Measurements from ENCODE around the gene FXYD2. TPM values are rescaled to one million over a fixed set of nuclear protein-coding genes. Genes with fewer than 3 reads are reported as not detected.
"Not testable (repeated sequence)": the region's sequence is repeated elsewhere in the genome, so short reads cannot be mapped to it uniquely, and the experiment has no call there.

FXYD2 gene
- total RNA-seq, result 1 to 10 TPM; 3.6 to 4.5 TPM
- long read RNA-seq, donor 1, result 0 reads
- long read RNA-seq, donor 2, partial matches to known transcripts, result 0 of 4 reads
- long read RNA-seq, donor 2, other reads (novel, unspliced or antisense), result 1 of 4 reads

DNA sequence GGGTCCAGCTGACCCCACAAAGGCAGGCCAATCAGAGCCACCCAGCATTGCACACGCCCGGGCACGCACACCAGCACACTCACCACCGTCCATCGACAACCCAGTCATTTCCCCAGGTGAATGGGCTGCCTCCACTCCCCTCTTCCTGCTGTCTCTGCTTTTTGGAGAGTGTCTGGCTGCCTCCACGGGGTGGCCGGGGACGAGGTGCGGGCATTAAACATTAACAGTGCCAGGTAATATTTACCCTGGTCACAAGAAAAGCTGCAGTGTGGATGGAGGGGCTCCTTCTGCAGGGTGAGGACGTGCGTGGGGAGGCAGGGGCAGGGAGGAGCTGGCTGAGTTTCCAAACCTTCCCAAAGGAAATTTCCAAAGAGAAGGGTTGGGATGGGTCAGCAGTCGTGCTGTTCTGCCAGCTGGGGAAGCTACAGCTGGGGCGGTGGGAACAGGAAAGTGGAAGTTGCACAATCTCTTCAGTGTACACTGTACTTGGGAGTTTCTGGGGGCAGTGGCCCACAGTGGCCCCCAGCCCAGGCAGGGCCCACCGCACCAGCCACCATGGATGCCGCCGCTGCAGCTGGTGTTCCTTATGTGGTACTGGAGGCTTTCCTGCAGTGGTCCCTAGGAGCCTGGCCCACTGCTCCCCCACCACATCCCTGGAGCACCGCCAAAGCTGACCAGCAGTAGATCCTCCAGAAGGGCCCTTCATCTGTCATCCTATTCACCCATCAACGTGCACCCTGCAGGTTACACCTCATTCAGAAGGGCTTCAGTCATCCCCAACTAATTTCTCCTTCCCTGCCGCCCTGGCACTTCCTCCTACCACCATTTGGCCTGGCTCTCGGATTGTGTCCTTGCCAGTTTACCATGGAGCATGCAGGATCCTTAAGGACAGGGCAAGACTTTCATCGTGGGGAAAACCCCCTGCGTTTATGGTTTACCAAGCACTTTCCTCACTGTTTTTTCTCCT, at the start of gene FXYD2:
Gene FXYD2, minus strand, starts transcription at position 174 of the 967 bp plus-strand sequence. Its CDS starts 66 bp downstream, at position 108.
- intact Hi-C loops (cut with DNase I), result no loop called here
- peak; percentile 86 for DNase-seq (ENCODE audit: low spot score)

DNA sequence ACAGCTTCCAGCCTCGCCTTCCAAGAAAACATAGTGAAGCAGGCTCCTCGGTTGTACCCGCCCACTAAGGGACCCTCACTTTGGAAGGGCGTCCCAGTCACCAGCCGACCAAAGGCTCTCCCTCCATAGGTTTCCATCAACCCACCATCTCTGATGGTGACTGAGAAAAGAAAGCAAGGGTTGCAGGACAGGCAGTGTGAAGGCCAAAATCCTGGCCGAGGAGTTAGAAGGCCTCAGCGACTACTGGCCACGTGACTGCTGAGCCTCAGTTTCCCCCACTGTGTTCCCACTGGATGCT, 49.2 kb upstream of the FXYD2 start:
- intact Hi-C loops (cut with DNase I), result no loop called here
- peak; percentile 38 for DNase-seq (ENCODE audit: low spot score)

DNA sequence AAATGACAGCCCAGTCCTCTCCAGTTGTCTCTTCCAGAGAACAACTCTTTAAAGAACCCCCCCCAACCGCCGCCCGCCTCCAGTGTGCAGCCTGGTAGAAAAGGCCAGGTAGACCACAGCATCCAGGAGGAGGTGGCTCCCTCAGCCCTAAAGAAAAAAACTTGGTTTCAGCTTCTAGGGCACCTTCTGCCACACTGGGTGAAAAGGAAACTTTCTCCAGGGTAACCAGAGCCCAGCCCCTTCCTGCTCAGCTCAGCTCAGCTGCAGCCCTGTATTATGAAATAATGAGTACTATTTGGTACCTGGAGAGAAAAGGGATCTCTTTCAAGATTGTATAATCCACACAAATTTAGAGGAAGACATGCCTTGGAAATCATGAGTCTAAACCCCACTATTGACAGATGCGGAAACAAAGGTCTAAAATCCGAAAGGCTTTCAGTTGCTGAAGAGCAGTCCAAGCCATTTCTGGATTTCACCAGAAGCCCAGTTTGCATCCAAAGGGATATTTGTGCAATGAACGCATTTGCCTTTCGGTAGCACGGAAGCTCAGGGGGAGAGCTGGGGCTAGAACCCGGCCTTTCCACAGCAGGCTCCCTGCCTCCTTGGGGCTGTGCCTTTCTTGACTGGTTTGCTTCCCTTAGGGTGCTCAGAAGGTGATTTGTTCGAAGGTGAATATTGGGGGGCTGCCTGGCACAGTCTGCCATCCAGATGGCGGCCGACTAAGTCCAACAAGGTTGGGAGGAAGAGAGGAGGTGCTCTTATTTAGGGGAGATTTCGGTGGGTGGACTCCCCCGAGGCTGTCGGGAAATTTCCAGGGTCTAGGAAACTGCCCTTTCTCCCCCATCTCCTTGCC, 48.7 kb upstream of the FXYD2 start:
- peak; percentile 44 for DNase-seq (ENCODE audit: low spot score)

DNA sequence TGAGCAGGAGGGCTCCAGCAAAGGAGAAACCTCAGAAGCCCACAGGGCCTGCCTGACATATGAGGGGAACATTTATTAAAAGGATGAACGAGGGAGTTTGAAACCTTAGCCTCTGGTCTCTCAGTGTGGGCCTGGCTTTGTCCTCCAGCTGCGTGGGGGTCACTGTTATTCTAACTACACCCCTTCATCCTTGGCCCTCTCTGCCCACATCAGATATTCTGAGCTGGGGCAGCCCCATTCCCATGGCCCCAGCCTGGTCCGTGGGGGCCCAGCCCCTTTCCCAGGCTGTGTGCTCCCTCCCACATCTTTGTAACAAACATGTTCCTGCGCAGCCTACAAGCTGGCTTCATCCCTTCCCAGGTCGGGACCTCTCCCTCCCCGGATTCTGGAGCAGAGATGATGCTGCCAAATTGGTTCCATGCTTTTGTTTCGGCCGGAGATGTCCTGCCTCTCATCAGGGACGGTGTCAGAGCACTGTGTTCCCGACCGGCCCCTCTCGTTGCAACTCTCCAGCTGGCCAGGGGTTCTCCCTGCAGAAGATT, 47.9 kb upstream of the FXYD2 start:
- intact Hi-C loops (cut with DNase I), result no loop called here
- DNase-seq (ENCODE audit: low spot score), result peak; percentile 65

More for the DNA sequence above, 48.7 kb upstream of the FXYD2 start:
- intact Hi-C loops (cut with DNase I), result no loop called here

DNA sequence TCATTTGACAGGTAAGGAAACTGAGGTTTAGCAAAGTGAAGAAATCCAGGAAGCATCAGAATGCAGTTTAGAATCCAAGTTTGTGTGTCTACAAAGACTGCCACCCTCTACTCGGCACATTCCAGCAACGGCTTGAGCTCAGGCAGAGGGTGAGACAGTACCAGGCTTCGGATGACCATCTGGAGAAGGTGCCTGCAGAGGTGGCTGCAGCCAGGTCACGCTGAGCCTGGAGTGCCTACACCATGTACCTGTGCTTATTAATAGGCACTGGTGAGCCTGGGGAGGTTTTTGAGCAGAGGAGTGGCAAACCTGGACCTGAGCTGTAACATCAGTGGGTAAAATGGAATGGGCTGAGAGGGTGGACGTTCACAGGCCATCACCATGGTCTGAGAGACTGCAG, 47.2 kb upstream of the FXYD2 start:
- intact Hi-C loops (cut with DNase I), result no loop called here
- DNase-seq (ENCODE audit: low spot score), result no peak

DNA sequence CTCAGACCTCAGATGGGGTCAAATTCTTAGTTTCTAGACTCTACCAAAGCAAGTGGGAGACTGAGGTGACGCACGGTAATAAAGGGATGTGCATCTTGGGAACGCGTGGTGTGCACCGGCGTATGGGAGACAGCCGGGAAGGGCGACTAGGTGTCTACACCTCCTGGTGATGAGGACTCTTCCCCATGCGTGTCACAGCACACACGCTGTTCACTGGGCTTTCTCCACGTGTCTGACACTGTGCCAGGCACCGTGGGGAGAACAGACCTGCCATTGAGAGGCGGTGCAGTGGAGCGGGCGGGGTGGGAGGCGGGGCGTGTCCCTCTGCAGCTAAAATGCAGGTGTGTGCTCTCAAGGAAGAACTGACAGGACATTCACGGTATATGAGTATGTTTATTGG, 46.6 kb upstream of the FXYD2 start:
- intact Hi-C loops (cut with DNase I), result no loop called here
- DNase-seq (ENCODE audit: low spot score), result peak; percentile 67

DNA sequence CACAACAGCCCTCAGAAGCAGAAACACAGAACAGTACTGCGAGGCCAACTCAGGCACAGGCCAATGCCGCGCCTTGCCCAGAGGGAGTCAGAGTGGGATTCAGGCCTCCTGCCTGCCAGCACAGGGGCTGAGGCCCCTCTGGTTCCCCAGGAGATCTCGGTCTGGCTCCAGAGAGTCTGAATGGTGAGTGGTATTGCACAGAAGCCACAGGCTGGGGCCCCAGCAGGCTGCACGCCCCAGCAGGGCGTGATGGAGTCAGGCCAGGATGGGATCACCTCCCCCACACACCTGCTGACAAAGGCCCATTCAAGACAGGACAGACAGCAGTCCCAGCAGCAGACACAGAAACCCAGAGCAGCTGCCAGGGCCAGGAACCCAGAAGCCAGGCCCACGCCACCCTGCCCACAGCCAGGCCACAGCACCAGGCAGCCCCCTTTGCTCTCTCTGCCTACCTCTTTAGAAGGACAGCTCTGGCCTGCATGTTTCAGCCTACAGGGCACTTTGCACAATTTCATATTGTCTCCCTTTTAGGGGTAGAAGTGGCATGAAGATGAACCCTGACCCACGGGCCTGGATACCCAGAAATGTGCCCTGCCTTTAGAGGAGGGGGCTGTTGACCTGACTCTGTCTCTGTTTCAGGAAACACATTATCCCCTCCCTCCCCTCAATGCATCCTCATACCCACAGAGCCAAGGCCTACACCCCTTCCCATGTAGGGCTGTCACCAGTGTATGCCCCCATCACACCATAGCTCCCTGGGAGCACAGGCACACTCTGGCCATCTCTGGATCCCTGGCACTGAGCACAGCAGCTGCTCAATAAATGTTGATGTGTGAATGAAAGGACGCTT, 45.8 kb upstream of the FXYD2 start:
- DNase-seq (ENCODE audit: low spot score), result peak; percentile 76
- intact Hi-C loops (cut with DNase I), result no loop called here

DNA sequence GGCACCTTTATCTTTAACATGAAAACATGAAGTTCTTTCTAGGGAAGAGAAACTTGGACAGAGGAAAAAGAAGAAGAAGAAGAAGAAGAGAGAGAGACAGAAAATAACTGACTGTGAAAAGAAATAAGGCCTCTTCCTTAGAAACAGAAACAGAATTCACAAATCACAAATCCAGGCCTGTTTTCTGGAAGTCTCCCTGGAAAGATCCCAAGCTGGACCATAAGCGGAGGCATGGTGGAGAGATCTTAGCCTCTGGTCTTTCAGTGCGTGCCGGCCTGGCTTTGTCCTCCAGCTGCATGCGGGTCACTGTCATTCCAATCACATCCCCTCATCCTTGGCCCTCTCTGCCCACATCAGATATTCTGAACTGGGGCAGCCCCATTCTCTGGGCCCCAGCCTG, 45.1 kb upstream of the FXYD2 start:
- DNase-seq (ENCODE audit: low spot score), result no peak
- intact Hi-C loops (cut with DNase I), result no loop called here

DNA sequence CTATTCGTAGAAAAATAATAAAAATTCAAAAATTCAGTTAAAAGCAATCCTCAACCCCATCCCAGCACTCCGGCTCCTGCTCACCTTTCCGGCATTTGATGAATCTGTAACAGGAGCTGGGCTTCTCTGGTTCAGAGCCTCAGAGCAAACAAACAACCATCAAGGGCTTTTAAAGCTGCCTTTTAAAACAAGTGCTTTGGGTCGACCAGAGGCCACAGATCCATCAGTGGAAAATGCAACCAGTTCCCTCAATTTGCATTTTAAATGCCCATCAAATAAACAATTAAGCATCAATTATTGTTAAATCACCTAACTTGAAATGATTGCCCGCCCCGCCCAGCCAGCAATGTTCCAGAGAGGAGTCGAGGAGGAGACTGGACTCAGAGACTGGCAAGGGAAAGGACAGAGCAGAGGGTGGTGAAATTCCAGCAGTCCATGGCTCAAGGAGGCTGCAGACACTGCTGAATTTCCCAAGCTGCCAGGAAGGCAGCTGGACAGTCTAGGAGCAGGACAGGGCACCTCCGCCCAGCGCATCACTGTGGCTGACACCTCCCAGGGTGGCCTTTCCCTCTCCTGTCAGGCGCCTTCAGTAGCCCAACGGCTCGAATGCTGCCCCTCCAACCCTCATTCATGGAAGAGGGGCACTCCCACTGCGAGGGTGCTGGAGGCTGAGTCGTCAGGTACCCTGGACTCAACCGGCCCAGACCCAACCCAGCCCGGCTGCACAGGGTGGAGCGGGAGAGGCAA, 44.4 kb upstream of the FXYD2 start:
- DNase-seq (ENCODE audit: low spot score), result peak; percentile 78
- intact Hi-C loops (cut with DNase I), result no loop called here

DNA sequence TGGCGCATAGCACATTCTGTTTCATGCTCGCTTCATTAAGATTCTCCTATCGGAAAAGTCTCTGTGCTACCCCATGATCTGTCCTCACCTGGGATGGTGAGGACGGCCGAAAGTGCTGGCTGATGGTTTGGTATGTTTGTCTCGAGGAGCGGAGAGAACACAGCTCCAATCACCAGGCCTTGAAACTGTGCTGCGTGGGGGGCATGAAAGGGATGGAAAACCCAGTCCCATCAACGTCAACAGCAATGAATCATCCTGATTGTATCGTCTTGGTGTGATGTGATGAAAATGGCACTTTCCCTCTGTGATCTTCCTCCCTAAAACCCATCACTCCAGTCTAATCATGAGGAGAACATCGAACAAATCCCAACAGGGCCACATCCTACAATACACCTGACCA, 43.5 kb upstream of the FXYD2 start:
- DNase-seq (ENCODE audit: low spot score), result no peak
- intact Hi-C loops (cut with DNase I), result no loop called here

DNA sequence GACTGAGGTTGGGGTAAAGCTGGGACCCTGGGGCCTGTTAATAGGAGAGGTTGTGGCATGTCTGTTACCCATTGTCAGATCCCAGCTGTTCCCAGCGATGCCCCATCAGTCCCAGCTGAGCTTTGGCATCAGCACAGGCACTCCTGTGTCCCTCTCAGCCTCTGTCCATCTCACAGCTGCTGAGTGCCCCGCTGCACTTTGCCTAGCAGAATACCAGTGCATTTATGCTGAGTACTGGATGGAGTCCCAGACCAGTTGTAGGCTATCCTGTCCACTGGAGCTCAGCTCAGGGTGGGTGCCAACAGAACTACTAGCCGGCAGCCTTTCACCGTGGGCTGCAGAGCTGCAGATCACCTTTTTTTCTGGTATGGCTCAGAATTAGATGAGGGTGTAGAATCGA, 42.0 kb upstream of the FXYD2 start:
- intact Hi-C loops (cut with DNase I), result no loop called here
- DNase-seq (ENCODE audit: low spot score), result peak; percentile 48

DNA sequence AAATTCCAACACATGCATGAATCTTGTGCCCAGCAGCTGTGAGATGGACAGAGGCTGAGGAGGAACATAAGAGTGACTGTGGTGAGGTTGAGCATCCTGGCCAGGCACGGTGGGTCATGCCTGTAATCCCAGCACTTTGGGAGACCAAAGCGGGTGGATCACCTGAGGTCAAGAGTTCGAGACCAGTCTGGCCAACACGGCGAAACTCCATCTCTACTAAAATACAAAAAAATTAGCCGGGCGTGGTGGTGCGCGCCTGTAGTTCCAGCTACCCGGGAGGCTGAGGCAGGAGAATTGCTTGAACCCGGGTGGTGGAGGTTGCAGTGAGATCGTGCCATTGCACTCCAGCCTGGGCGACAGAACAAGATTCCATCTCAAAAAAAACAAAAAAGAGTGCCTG, 41.0 kb upstream of the FXYD2 start:
- DNase-seq (ENCODE audit: low spot score), result peak; percentile 62
- intact Hi-C loops (cut with DNase I), result not testable (repeated sequence)

DNA sequence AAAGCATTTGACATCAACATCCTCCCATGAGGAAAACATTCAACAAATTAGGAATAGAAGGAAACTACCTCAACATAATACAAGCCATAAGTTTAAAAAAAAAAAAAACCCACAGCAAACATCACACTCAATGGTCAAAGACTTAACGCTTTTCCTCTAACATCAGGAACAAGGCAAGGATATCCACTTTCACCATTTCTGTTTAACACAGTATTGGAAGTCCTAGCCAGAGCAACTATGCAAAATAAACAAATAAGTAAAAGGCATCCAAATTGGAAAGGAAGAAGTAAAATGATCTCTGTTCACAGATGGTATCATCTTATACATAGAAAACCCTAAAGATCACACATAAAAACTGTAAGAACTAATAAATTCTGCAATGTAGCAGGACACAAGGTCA, 38.8 kb upstream of the FXYD2 start:
- intact Hi-C loops (cut with DNase I), result no loop called here
- no peak for DNase-seq (ENCODE audit: low spot score)

DNA sequence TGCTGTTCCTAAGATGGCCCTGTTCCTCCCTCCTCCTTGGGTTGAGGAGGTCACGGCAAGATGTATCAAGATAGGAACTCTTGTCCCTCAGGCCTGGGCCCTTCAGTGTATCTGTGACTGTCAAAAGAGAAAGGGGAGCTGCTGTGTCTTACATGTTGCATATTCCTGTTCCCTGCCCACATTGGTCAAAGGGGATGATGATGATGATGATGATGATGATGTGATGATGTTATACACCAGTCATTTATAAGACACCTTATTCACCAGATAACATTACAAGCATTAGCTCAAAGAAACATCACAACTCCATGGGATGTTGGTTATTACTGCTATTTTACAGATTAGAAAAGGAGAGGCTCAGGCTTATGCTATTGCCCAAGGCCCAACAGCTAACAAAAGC, 38.2 kb upstream of the FXYD2 start:
- intact Hi-C loops (cut with DNase I), result no loop called here
- DNase-seq (ENCODE audit: low spot score), result no peak

DNA sequence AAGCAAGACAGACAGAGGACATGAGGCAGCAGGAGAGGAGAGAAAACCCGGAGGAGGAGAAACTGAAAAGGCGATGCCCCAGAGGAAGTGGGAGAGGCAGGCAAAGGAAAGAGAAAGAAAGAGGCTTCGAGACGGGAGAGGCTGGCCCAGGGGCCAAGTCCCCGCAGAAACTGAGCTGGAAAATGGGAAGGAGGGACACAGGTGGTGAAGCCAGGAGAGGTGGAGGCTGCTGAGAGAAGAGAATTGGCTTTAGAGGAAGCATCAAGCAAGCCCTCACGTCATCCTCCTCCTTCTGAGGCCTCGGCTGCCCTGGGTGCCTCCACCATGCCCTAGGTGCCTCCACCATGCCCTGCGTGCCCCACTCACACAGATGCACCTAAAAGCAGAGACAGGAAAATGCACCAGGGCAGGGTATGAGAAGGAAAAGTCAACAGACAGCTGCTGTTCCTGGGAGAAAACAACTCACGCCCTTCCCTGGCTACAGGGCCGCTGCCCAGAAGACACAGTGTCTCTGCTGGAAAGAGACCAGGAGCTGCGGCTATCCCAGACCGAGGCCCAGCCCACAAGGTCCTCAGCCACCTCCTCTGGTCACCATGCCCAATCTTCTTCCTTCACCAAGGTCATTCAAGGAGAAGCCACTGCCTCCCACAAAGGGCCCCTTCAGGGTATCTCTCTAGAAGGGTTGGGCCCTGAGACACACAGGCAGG, 37.6 kb upstream of the FXYD2 start:
- intact Hi-C loops (cut with DNase I), result no loop called here
- DNase-seq (ENCODE audit: low spot score), result peak; percentile 79

DNA sequence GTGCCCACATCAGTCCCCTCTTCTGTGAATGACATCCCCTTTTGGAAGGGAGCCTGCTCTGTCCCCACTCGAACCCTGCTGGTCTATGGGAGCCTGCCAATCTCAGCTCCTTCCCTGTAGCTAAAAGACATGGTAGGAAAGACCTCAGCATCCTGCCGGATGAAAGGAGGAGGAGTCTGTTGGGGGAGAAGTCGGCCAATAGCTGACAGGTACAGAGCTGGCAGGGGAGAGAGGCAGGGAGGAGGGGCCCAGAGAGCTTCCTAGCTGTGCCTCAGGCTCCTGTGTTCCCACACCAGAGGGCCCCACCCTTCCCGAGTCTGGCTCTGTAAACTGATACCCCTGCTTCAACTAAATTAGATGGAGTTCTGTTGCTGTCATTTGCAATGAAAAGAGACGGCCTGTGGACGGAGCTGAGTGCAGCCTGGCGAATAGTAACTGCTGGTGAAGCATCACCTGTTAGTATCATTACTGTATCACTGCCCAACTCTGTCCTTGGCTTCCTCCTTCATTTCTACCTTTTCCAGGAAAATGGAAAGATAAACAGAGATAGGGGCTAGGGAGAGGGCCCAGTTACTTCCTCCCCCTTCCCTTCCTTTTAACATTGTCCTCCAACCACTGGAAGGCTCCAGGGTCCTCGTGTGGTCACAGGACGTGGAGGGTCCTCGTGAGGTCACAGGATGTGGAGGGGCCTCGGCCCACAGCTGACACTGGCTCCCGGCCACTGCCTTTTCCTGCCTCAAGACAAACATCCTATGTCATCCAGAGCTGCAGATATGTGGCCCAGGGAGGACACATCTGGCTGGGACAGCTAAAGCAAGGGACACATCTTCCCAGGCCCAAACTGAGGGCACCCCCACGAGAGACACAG, 36.8 kb upstream of the FXYD2 start:
- intact Hi-C loops (cut with DNase I), result no loop called here
- peak; percentile 63 for DNase-seq (ENCODE audit: low spot score)

DNA sequence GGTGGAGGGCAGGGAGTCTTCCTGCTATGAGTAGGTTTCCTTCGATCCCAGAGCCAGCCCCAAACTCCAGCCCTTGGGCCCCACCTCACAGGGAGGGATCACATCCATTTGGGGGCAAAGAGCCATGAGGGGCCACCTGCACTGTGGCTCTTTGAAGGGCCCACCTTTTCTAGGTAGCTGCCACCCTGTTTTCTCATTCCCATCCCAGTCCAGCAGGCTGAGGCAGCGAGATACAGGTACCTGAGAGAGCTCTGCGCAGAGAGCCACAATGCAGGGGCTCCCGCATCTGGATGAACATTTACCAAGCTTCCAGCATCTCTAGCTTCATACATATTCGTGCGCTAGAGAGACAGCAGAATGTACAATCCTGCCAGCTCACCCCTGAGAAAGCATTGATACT, 35.6 kb upstream of the FXYD2 start:
- peak; percentile 46 for DNase-seq (ENCODE audit: low spot score)

More for the DNA sequence above, 35.6 kb upstream of the FXYD2 start:
- intact Hi-C loops (cut with DNase I), result no loop called here

Measured in posterior vena cava (tissue), 2 donors.